ENCODE measurements around the gene SHISA6. TPM values are rescaled to one million over a fixed set of nuclear protein-coding genes. Genes with fewer than 3 reads are reported as not detected.

The SHISA6 gene
- polyA plus RNA-seq, 1 donor from 2014 or later = 1.8 TPM

GRCh38 chr17:11369575-11369974 lies 128.6 kb downstream of the SHISA6 start:
- H4K20me1 ChIP-seq (ENCODE audit: insufficient read depth) = no peaks in the 10 kb centered on the region
- no peaks in the 10 kb centered on the region for H3K9me2 ChIP-seq (ENCODE audit: insufficient read depth, low read length)
- no peak for TF ChIP-seq TAF1 (IDR thresholded peaks at IDR 0.05; ENCODE audit: low read depth)
- no peak for TF ChIP-seq MXI1 (conservative IDR thresholded peaks at IDR 0.05; ENCODE audit: poor library complexity, severe bottlenecking)
- TF ChIP-seq REST (IDR thresholded peaks at IDR 0.05; ENCODE audit: borderline replicate concordance) = no peak
- TF ChIP-seq EP300 (conservative IDR thresholded peaks at IDR 0.05; ENCODE audit: poor library complexity, severe bottlenecking) = no peak
- TF ChIP-seq RAD21 (conservative IDR thresholded peaks at IDR 0.05) = no peak
- TF ChIP-seq EZH2 (IDR thresholded peaks at IDR 0.05; ENCODE audit: borderline replicate concordance, insufficient read depth, low read length, poor library complexity, severe bottlenecking) = no peak
- H3K9ac ChIP-seq (ENCODE audit: low read length) = no peak overlapping the region
- no peak overlapping the region for H3K4me3 ChIP-seq (ENCODE audit: low read length)
- H3K4me2 ChIP-seq (ENCODE audit: low read length) = no peak overlapping the region
- H3K27me3 ChIP-seq (ENCODE audit: insufficient read depth, low read depth, low read length) = no peaks in the 10 kb centered on the region
- H3K9me3 ChIP-seq (ENCODE audit: low read length) = no peaks in the 10 kb centered on the region
- no peak overlapping the region for H3K27ac ChIP-seq (ENCODE audit: low read length)
- no peaks in the 10 kb centered on the region for H3K36me3 ChIP-seq (ENCODE audit: insufficient read depth, low read length)
- H2AFZ ChIP-seq (ENCODE audit: low read depth, low read length) = no peak overlapping the region
- H3K79me2 ChIP-seq (replicated peaks; ENCODE audit: insufficient read depth, low read length) = no peaks in the 10 kb centered on the region
- no peaks in the 10 kb centered on the region for H3F3A ChIP-seq (ENCODE audit: insufficient read depth, low read length, poor library complexity, severe bottlenecking)

DNA sequence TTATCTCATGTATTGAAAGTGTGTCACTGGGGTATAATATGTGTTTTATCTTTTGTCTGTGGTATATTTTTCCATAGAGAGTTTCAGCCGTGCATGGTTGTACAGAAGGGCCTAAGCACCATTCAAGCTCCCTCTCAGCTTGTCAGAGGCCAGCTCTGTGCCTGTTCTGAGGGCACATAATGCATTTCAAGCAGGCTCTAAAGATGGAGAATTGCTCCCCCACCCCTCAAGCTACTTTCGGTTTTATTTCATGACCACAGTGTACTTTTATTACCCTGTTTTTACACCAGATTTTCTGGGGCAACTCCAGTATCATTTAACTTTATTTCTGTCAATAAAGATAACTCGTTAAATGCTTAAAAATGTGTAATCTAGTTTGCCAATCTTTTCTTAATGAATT lies 131.7 kb downstream of the SHISA6 start:
- Histone ChIP-seq H3K79me2 (replicated peaks; ENCODE audit: insufficient read depth, low read length) (no peaks in the 10 kb centered on the region), H3K4me2 (ENCODE audit: low read length) (no peak overlapping the region), H3K9ac (ENCODE audit: low read length) (no peak overlapping the region), H4K20me1 (ENCODE audit: insufficient read depth) (no peaks in the 10 kb centered on the region), H3K9me2 (ENCODE audit: insufficient read depth, low read length) (no peaks in the 10 kb centered on the region), H3K4me3 (ENCODE audit: low read length) (no peak overlapping the region), H3K27me3 (ENCODE audit: insufficient read depth, low read depth, low read length) (no peaks in the 10 kb centered on the region), H3K9me3 (ENCODE audit: low read length) (no peaks in the 10 kb centered on the region), H3K27ac (ENCODE audit: low read length) (no peak overlapping the region), H3F3A (ENCODE audit: insufficient read depth, low read length, poor library complexity, severe bottlenecking) (no peaks in the 10 kb centered on the region), H2AFZ (ENCODE audit: low read depth, low read length) (no peak overlapping the region), H3K36me3 (ENCODE audit: insufficient read depth, low read length) (no peaks in the 10 kb centered on the region)
- no peak for TF ChIP-seq TAF1 (IDR thresholded peaks at IDR 0.05; ENCODE audit: low read depth)
- no peak for TF ChIP-seq MXI1 (conservative IDR thresholded peaks at IDR 0.05; ENCODE audit: poor library complexity, severe bottlenecking)
- TF ChIP-seq POLR2AphosphoS5 (IDR thresholded peaks at IDR 0.05) = no peak
- no peak for TF ChIP-seq EP300 (conservative IDR thresholded peaks at IDR 0.05; ENCODE audit: poor library complexity, severe bottlenecking)
- TF ChIP-seq EZH2 (IDR thresholded peaks at IDR 0.05; ENCODE audit: borderline replicate concordance, insufficient read depth, low read length, poor library complexity, severe bottlenecking) = no peak
- TF ChIP-seq RAD21 (conservative IDR thresholded peaks at IDR 0.05) = no peak
- no peak for TF ChIP-seq REST (IDR thresholded peaks at IDR 0.05; ENCODE audit: borderline replicate concordance)
- TF ChIP-seq, protein P1, sequence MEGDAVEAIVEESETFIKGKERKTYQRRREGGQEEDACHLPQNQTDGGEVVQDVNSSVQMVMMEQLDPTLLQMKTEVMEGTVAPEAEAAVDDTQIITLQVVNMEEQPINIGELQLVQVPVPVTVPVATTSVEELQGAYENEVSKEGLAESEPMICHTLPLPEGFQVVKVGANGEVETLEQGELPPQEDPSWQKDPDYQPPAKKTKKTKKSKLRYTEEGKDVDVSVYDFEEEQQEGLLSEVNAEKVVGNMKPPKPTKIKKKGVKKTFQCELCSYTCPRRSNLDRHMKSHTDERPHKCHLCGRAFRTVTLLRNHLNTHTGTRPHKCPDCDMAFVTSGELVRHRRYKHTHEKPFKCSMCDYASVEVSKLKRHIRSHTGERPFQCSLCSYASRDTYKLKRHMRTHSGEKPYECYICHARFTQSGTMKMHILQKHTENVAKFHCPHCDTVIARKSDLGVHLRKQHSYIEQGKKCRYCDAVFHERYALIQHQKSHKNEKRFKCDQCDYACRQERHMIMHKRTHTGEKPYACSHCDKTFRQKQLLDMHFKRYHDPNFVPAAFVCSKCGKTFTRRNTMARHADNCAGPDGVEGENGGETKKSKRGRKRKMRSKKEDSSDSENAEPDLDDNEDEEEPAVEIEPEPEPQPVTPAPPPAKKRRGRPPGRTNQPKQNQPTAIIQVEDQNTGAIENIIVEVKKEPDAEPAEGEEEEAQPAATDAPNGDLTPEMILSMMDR (IDR thresholded peaks at IDR 0.05; ENCODE audit: poor library complexity, severe bottlenecking) = no peak
- no peak for TF ChIP-seq SMC3 (conservative IDR thresholded peaks at IDR 0.05; ENCODE audit: poor library complexity)
